HG02571 (cell line): ENCODE measurements around the gene PTPRR.

ENCODE experiments used
- ATAC-seq: cut with Tn5 transposase; IDR thresholded peaks from one replicate; pipeline ENCODE4 v1.9.1; 2021; ENCODE audit warnings: mild to moderate bottlenecking, moderate library complexity; ENCODE audit not compliant: unreplicated experiment

The PTPRR gene

DNA sequence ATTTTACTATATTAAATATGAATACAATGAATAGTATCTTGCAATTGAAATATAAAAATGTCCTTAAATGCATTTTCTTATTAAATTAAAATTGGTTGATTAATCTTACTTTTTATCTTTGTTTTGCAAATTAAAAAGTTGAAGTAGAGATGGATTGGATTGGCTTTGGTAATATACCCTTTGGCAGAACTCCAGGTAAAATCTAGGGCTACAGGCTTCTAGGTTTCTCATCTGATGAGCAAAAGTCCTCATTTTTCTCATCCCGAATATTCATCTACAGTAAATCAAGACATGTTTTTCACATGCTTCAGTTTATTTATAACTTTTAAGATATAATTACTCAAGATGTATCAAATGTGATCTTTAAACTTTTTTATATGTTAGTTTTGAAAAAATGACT is 2.2 kb downstream of the PTPRR start:
- ATAC-seq, result no peak

DNA sequence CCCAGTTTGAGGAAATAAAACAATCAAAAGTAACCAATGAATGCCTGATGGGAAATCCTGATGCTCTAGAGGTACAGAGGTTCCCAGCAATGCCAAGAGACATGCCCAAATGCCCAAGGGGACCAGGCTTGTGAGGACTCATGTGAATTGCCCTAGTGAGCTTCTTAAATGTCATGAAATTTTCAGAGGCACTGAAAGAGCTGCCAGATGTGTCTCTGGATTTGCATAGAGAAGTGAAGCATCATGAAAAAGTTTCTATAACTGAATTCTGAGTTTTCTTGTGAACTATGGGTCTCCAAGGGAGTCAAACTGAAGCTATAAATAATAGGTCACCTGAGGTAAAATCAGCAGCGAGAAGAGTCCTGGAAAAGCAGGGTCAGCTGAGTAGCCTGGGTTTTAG is 9.9 kb downstream of the PTPRR start:
- ATAC-seq, result no peak

DNA sequence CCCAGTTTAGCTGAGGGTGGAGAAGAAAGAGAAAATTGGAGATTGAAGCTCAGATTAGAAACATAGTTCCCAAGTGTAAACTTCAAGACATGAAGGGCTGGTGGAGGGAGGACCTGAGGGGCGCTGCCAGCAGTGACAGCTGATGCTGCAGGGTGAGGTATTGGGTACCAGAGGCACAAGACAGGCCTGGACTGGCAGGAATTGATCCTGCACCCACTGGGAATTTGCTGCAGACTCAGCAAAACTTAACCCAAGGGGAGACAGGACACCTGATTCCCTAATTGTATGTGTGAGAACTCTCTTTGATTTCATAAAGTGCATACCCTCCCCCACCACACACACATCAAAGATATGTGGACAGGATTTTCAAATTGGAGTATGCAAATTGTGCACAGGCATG is 11.6 kb downstream of the PTPRR start:
- no peak for ATAC-seq

DNA sequence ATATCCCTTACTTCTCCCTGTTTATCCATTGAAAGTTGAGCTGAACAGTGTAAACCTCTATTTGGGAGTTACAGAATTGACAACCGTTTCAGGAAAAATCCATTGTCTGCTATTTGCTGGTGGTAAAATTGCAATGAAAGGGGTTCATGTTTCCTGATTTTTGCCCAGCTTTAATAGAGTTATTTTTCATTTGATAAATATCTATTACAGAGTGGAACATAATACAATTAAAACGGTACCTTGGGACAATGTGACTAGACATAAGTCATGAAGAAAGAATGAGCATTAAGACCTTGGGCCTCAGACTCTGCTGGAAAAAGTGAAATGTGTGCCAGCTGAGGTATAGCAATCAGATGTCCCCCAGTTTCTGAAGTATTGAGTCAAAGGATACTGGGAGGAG is 13.1 kb downstream of the PTPRR start:
- ATAC-seq, result no peak

DNA sequence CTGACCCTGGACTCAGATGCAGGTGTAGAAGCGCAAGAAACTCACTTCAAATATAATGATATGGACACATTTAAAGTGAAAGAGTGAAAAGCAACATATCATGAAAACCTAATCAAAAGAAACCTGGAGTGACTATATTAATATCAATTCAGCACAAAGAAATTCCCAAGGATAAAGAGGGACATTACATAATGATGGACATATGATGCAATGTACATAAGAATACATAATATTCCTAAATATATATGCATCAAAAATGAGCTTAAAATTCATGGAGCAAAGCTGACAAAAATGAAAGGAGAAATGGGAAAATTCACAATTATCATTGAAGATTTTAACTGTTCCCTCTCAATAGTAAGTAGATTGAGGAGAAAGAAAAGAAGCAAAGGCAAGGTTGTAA is 24.6 kb downstream of the PTPRR start:
- ATAC-seq, result no peak

DNA sequence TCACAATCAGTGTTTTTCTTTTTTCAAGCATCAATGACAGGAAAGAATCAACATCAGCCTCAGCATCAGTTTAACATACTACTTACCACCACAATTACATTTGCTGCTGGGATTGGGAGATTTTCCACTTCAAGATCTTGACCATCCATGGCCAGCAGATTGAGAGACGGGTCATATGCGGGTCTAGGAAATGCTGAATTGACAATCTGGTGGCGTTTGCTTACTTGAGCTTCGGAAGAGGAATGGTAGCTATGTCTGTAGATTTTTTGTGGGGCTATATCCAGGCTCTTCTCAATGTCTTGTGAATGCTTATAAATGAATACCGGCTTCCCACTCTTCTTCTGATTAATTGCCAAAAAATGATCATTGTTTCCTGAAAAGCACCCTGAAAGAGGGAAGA is 27.9 kb downstream of the PTPRR start:
- no peak for ATAC-seq

DNA sequence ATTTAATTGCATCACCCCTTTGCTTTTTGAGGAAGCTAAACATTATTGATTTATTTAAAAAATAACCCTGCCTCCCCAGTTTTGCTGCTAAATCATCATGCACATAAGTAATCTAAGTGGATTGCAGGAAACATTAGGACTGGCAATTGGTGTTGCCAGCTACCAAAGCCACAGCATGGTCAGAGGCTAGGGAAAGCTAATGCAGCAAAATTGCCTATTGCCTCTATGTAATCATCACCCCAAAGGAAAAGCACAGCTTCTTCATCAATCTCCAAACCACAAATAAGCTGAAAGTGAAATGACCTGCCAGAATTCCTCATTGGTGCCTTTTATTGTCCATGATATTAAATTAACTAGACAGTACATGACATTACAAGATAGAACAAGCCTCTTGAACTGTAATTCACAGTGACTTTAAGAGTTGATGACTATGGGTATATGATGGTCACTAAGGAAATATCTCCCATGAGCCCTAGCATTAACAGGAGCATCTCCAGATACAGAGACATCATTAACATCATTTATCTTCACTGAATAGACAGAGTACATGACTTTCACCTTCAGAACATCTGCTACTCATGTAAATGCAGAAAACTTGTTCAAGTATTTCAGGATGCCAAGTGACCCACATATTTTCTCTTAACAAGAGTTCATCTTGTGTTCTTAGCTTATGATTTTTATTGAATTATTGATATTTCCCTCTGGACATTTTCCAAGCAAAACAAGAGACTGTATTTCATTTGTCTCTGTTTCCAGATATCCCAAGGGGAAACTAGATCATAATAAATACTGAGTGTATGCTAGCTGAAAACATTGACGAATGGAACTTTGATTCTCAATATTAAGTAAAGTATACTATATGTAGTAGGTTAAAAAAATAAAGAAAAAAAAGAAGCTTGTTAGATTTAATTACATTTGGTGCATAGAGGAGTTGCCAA is 29.4 kb downstream of the PTPRR start:
- no peak for ATAC-seq

DNA sequence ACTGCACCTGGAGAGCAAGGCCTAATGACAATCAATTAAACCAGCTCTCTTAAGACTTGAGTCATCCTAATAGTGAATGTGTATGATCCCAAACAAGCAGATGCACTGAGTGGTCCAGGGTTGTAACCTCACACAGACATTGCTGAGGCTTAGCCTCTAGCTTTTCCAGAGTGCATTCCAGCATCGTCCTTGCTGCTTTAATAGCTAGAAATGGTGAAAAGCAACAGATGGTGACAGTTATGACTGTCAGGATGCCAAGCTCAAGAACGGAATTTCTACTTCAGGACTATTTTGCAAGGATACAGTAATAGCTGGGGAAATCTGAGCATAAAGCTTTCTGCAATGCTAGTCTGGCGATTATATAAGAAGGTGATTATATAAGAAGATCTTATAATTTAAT is 34.6 kb downstream of the PTPRR start:
- ATAC-seq, result no peak

DNA sequence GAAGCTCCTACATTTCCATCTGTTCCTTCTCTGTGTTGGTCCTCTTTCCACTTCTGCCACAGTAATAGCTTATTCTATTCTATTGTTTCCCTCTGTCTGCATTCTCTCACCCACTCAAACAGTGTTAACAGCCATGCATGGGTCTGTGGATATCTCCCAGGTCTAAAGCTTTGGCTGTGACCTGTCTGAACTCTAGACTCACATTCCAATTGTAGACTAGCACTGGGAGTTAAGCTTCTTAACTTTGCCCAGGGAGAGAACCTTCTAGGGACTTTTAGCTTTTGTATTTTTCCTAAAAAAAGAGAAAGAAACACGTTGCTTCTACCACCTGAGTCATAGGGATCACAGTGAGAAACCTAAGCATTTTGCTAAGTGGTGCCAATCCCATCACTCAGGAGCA is 36.7 kb downstream of the PTPRR start:
- ATAC-seq, result no peak

DNA sequence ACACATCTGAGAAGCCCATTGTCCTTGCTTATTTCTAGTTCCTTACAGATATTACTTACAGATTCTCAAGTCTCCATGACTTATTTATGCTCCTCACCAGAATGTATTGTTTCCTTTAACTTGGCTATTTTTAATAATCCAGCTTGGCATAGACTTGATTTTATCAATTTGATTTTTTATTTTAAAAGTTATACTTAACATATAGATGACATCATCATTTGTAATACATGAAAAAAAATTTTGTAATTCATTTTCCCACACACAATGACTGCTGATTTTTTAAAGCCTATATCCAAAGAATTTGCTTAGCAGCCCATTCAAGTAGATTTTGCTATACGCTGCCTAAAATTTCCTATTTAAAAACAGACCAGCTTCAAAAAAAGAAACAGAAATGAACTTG is 39.8 kb downstream of the PTPRR start:
- no peak for ATAC-seq

DNA sequence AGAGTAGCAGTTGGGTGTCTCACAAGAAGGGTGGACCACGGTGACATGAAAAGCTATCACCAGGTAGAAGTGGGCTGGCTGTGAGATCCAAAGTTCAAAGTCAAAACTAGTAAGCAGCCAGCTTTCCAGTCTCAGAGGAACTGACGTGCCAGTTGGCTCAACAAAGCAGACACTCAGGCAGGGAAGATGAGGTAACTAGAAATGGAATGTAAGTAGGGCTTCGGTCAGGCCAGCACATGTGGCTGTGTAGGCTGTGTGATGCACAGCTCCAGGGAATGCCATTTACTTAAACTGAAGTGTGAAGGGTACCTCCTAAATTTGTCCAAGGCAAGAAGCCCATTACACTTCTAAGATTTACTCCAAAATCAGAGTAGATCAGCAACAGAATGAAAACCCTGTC is 43.6 kb downstream of the PTPRR start:
- ATAC-seq, result no peak

DNA sequence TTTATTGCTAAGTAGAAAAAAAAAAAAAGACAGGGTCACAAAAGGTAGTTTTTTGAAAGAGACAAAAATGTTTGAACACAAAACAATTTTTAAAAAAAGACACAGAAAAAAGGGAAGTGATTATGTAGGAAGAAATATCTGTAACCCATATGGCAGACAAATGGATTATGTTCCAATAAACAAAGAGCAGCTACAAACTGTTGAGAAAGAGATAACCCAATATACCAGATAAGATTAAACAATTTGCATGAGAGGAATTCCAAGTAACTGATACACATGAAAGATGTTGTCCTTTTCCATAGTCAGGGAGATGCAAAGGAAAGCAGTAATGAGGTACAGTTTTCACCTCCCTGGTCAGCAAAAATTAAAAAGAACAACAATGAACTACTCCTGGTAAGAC is 44.9 kb downstream of the PTPRR start:
- no peak for ATAC-seq

DNA sequence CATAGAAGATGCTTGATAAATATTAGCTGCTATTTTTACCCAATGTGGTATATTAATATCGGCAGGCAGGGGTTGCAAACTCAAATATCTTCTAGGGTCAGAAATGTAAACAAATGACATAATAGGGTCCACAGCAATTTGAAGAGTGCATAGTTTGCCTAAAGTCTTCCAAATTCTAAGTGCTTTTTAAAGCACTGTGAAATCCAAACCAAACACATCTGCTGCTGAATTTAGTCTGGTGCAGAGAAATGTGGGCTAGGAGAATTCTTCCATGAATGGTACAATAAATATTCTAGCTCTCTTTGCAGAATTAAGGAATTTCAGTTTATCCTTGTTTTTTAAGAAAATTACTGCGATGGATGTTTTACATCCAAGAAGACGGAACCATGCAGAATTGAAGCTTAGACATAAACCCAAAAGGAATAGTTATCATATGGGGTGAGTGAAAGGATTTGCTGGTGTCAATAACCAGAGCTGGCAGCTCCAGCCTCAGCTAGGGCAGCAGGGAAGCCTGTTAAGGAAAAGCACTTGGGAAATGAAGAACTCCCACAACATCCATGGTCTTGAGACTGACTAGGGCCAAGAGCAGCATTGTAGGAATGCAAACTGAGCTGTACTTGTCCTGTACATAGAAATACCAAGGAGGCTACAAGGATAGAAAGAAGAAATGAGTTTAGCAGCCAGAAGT is 65.5 kb downstream of the PTPRR start:
- ATAC-seq, result no peak

DNA sequence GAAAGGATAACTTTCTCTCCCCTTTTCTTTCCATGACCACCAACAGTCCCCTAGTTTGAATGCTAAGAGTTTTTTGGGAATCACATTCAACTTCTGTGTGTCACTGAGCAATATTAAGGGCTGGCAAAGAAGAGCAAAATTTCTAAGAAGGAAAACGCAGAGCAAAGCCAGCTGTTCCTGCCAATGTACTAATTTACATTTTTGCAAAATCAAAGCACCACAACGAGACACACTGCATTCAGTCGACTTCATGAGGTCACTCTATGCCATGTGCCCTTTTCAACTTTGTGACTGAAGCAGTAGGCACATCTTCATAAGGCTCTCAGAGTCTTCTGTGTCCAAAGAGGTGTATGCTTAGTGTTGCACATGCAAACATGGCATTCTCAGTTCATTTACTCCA is 66.4 kb downstream of the PTPRR start:
- no peak for ATAC-seq

DNA sequence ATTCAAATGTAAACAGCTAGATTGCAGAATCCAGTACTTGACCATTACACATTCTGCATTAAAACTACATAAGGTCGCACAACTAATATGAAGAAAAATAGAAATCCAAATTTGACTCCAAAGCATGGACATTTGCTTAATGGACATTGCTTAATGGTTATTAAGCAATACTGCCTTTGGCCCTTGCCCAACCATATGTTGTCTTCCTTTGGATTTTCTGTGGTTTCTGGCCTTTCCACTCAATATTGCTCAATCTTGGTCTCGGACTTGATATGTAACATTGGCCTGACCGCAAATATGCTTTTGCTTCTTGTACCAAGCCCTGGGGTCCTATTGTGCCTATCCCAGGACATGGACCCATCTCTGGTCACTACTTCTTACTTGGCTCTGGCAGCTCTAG is 67.2 kb downstream of the PTPRR start:
- no peak for ATAC-seq

DNA sequence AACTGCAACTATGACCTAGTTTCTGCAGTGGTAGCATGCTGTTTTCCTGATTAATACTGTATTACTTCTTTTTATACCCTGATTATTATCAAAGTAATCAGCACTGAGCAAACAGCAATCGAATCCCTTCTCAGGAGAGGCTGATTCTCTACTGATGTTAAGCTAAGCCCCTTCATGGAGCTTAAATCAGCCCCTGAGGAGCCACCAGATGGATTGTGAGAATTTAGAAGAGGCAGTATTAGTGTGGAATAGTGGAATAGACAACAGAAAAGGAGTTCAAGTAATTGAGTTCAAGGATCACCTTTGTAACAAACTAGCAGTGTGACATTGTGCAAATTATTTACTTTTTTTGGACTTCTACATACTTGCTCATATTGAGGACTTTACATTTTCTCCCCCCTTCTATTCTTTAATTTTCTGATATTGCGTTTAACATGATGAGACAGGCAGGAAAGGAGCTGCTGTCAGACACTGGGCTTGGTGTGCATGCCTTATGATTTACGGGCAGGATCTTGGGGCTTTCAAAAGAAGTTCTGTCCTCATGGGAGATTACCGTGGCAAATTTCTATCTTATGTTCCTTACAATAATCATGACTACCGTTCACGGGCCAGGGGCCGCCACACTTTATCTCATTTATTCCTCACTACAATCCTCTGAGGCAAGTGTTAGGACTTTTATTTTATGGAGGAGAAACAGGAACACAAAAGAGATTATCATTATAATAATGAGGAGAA is 68.0 kb downstream of the PTPRR start:
- no peak for ATAC-seq

DNA sequence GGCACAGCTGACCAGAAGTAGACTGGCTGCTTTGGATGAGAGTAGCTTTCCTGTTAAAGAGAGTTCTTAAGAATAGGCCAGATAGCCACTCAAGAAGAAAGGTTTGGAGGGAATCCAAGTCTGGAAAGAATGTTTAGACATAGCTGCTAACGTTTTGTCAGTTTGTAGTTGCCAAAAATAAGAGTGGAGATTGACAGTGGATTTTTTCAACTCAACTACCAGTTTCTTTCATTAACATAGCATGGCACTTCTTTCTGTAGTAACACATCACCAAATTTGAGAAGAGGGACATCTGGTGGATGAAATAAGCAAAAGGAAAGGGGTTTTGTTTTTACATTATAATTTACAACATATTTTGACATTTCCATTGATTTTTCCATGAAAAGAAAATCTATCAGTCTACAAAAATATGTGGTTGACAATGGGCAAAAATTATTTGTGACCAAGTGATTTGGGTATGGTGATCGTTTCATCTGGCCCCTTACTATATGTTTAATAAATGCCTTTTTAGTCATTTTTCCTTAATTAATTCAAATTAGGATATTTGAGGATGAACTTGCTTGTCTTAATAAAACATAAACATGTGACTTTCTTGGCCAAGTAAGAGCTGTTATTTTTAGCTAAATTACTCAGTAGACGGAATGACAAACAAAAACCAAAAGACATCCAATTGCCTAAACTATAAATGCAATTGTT is 71.1 kb downstream of the PTPRR start:
- no peak for ATAC-seq

DNA sequence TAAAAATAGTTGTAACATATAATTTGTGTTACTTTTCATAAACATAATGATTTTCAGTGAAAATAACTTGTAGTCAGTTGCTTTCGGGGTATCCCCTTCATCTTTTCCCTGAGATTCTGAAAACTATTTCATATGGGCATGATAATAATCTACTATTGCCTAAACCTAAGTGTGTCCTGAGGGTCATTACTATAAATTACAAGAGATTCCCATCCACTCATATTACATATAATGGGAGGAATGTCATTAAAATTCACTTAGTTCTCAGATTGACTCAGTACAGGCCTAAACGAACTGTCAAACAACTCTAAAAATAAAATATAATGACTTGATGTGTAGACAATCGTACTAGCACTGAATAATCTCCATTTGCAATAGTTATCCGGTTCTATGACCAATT is 72.7 kb downstream of the PTPRR start:
- no peak for ATAC-seq

DNA sequence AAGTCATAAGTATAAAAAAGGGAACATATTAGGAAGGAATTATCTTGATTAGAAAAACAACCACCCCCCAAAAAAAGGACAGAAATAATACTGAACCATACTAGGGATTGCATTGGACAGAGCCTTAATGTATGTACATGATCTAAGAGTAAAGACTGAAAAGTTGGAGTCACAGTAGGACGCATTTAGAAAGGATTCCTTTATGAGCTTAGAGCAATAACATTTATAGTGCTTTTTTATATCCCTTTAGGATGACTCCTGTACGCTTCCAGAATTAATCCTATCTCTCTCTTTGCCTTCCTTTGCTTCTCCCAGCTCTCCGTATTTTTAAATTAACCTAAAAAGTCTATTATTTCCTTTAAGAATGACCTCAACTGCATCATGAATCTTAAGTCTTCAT is 75.3 kb downstream of the PTPRR start:
- no peak for ATAC-seq

DNA sequence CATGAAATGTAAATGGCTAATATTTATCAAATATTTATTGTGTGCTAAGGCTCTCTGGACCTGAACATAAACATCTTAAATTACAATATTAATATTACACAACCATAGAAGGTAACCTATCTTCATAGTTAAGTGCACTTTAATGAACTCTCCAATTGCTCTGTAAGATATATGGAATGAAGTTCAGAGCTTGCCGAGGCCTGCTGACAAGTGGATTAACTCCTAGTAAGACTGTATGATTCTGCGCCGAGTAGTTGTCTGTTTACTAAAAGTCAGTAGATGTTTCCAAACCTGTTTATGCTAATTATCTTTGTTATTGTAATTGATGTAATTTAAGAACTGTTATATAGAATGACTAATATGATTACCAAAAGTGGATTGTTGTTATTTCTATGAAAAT is 77.2 kb downstream of the PTPRR start:
- no peak for ATAC-seq

DNA sequence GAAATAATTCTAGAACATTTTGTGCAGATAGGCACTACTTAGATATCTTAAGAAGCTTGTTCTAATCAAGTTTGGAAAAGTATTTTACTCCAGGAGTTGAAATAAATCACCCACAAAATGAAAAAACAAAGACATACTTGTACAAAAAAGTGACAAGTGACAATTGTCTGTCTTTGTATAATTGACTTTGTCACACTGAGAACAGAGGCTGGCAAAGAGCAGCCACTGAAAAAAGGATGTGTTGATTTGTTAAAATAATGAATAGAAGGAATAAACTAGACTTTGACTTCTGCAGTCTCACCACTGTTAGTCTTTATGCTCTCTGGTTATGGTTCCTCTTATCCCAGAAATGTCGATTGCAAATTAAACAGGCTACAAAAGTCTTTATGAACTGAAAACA is 77.6 kb downstream of the PTPRR start:
- no peak for ATAC-seq
